DND-41 (cell line): Measurements from ENCODE around the gene BMP7.
"Not testable (repeated sequence)": the region's sequence is repeated elsewhere in the genome, so short reads cannot be mapped to it uniquely, and the experiment has no call there.

Source experiments
- ATAC-seq: fragments of 200-7000 bp; cut with Tn5 transposase; 3 replicates; pipeline ENCODE4 v1.9.1; 2021; ENCODE audit warnings: low read depth; ENCODE audit not compliant: insufficient read depth
- DNase-seq: peaks from one replicate; pipeline ENCODE4 v3.0.0-alpha.2; 2020
- H2AFZ ChIP-seq: 2 replicates; pipeline ENCODE4 v1.6.0; 2012; ENCODE audit warnings: low read depth, low read length
- H3K27ac ChIP-seq: 2 replicates; pipeline ENCODE4 v1.5.1; 2012; ENCODE audit warnings: low read length, inconsistent platforms
- H3K27me3 ChIP-seq: fragments of 200-600 bp; sonication (generic); 2 replicates; pipeline ENCODE4 v1.6.0; 2012; ENCODE audit warnings: low read length, mild to moderate bottlenecking, inconsistent platforms; ENCODE audit not compliant: insufficient read depth, poor library complexity
- H3K36me3 ChIP-seq: 2 replicates; pipeline ENCODE4 v1.5.1; 2012; ENCODE audit warnings: low read length, inconsistent platforms; ENCODE audit not compliant: insufficient read depth
- H3K4me1 ChIP-seq: 2 replicates; pipeline ENCODE4 v1.5.1; 2012; ENCODE audit warnings: mild to moderate bottlenecking, low read length; ENCODE audit not compliant: insufficient read depth
- H3K4me2 ChIP-seq: 2 replicates; pipeline ENCODE4 v1.6.0; 2012; ENCODE audit warnings: mild to moderate bottlenecking, moderate library complexity, low read length, inconsistent platforms; ENCODE audit not compliant: insufficient read depth
- H3K4me3 ChIP-seq, 2 experiments: fragments of 200-600 bp in 1 of 2; shearing (Covaris generic) in 1 of 2; 2 replicates each; pipeline ENCODE4 v1.5.1; 2012 to 2016; ENCODE audit warnings: inconsistent platforms in 2 of 2, low read length in 2 of 2, mild to moderate bottlenecking in 2 of 2, low read depth in 1 of 2, moderate library complexity in 1 of 2
- H3K79me2 ChIP-seq: 2 replicates; pipeline ENCODE4 v1.6.0; 2012; ENCODE audit warnings: low read length, inconsistent platforms; ENCODE audit not compliant: insufficient read depth
- H3K9ac ChIP-seq: 2 replicates; pipeline ENCODE4 v1.6.0; 2012; ENCODE audit warnings: low read depth, mild to moderate bottlenecking, inconsistent platforms, low read length, moderate library complexity
- H3K9me3 ChIP-seq: 2 replicates; pipeline ENCODE4 v1.5.1; 2012; ENCODE audit warnings: low read length, moderate library complexity, mild to moderate bottlenecking, inconsistent platforms; ENCODE audit not compliant: insufficient read depth, severe bottlenecking
- H4K20me1 ChIP-seq: 2 replicates; pipeline ENCODE4 v1.6.0; 2012; ENCODE audit warnings: low read length; ENCODE audit not compliant: insufficient read depth
- EZH2 ChIP-seq: IDR thresholded peaks from 3 replicates; pipeline ENCODE4 v1.6.1; 2012; ENCODE audit warnings: borderline replicate concordance, low read depth, mild to moderate bottlenecking, moderate library complexity, low read length, inconsistent platforms; ENCODE audit not compliant: severe bottlenecking
- TF ChIP-seq, protein P1 (sequence below): IDR thresholded peaks from 2 replicates; pipeline ENCODE4 v1.5.1; 2012; ENCODE audit warnings: borderline replicate concordance, low read length, moderate library complexity, mild to moderate bottlenecking; ENCODE audit not compliant: poor library complexity, severe bottlenecking; ENCODE audit errors: extremely low read depth

The BMP7 gene

DNA sequence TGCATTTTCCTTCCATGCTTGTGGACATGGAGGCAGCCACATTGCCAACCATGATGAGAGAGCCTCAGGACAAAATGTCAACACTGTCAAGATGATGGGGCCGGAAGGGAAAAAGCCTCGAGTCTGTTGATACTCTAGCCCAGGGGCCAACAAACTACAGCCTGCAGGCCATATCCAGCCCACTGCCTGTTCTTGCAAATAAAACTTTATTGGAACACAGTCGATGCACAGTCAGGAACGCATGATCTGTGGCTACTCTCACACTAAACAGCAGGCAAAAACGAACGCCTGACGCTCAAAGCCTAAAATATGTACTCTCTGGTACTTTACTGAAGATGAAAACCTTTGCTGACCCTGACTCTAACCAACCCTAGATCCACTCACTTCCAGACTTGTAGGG is 72.3 kb downstream of the BMP7 start:
- ATAC-seq, result no peak
- no peaks in the 10 kb centered on the region for H3K4me1 ChIP-seq

DNA sequence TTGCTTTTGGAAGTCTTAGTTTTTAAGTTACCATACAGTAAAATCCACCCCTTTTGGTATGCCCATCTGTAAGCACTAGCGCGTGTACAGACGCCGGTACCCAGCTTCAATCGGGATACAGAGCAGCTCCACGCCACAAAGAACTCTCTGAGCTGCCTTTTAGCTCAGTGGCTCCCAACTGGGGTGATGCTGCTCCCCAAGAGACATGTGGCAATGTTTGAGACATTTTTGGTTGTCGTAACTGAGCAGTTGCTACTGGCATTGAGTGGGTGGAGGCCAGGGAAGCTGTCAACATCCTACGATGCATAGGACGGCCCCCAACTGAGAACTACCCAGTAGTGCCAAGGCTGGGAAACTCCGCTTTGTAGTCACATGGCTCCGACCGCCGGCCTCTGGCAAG is 73.3 kb downstream of the BMP7 start:
- no peak for ATAC-seq
- Histone ChIP-seq H3K9ac (no peak overlapping the region), H4K20me1 (0 out of 2 replicates have a peak, but pooled peaks cover 2% of the 10 kb centered on the region), H3K27me3 (no peaks in the 10 kb centered on the region), H2AFZ (no peak overlapping the region), H3K4me3 (no peak overlapping the region), H3K79me2 (no peaks in the 10 kb centered on the region), H3K9me3 (no peaks in the 10 kb centered on the region), H3K36me3 (no peaks in the 10 kb centered on the region), H3K27ac (no peak overlapping the region), H3K4me1 (no peaks in the 10 kb centered on the region), H3K4me2 (no peak overlapping the region)
- TF ChIP-seq, protein P1, sequence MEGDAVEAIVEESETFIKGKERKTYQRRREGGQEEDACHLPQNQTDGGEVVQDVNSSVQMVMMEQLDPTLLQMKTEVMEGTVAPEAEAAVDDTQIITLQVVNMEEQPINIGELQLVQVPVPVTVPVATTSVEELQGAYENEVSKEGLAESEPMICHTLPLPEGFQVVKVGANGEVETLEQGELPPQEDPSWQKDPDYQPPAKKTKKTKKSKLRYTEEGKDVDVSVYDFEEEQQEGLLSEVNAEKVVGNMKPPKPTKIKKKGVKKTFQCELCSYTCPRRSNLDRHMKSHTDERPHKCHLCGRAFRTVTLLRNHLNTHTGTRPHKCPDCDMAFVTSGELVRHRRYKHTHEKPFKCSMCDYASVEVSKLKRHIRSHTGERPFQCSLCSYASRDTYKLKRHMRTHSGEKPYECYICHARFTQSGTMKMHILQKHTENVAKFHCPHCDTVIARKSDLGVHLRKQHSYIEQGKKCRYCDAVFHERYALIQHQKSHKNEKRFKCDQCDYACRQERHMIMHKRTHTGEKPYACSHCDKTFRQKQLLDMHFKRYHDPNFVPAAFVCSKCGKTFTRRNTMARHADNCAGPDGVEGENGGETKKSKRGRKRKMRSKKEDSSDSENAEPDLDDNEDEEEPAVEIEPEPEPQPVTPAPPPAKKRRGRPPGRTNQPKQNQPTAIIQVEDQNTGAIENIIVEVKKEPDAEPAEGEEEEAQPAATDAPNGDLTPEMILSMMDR, result no peak
- no peak for TF ChIP-seq EZH2
- no peak for DNase-seq

More for the DNA sequence above, 72.3 kb downstream of the BMP7 start:
- Histone ChIP-seq H3K9me3 (no peaks in the 10 kb centered on the region), H3K79me2 (no peaks in the 10 kb centered on the region), H2AFZ (no peak overlapping the region), H3K27ac (no peak overlapping the region), H3K9ac (no peak overlapping the region), H3K4me2 (no peak overlapping the region), H3K36me3 (no peaks in the 10 kb centered on the region), H4K20me1 (0 out of 2 replicates have a peak, but pooled peaks cover 2% of the 10 kb centered on the region), H3K4me3 (no peak overlapping the region), H3K27me3 (no peaks in the 10 kb centered on the region)
- TF ChIP-seq, protein P1, result no peak
- no peak for TF ChIP-seq EZH2
- no peak for DNase-seq

DNA sequence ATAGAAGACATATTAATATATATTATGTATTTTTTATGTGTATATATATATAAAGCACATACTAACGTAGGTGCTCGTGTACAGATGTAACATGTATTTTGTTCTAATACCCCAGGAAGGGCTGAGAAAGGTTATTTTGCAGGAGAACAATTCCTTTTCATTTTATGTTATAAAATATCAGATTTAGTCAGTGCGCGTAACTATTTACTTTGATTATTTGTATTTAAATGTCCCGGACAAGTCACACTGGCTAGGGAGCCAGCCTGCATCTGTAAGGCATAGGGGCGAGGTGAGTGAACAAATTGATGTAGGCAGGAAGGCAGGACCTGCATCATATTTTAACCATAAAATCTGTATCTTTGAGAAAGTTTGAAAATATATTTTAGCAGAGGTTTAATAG is 74.1 kb downstream of the BMP7 start:
- Histone ChIP-seq H4K20me1 (0 out of 2 replicates have a peak, but pooled peaks cover 2% of the 10 kb centered on the region), H3K4me3 (no peak overlapping the region), H3K79me2 (no peaks in the 10 kb centered on the region), H3K4me1 (no peaks in the 10 kb centered on the region), H3K27ac (no peak overlapping the region), H3K4me2 (no peak overlapping the region), H2AFZ (no peak overlapping the region), H3K36me3 (no peaks in the 10 kb centered on the region), H3K9me3 (no peaks in the 10 kb centered on the region), H3K27me3 (no peaks in the 10 kb centered on the region), H3K9ac (no peak overlapping the region)
- DNase-seq, result no peak
- no peak for TF ChIP-seq EZH2
- TF ChIP-seq, protein P1, result no peak
- ATAC-seq, result no peak

DNA sequence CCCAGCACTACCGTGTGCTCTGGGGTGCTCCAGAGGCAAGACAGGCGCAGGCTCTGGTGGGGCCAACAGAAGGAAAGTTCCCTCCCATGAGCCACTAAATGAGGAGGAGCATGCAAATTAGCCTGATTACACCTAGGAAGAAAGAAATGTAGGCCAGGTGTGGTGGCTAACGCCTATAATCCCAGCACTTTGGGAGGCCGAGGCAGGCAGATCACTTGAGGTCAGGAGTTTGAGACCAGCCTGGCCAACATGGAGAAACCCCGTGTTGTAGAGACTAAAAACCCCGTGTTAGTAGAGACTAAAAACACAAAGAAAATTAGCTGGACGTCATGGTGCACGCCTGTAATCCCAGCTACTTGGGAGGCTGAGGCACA is 75.2 kb downstream of the BMP7 start:
- H3K4me2 ChIP-seq, H4K20me1 ChIP-seq, H3K27me3 ChIP-seq: not testable (repeated sequence)

More for the DNA sequence above, 75.2 kb downstream of the BMP7 start:
- DNase-seq, H3K36me3 ChIP-seq, ATAC-seq, H3K4me1 ChIP-seq, H3K4me3 ChIP-seq, H2AFZ ChIP-seq, H3K9me3 ChIP-seq, H3K27ac ChIP-seq, H3K9ac ChIP-seq, H3K79me2 ChIP-seq: not testable (repeated sequence)
